GM23338 (cell line): Measurements from ENCODE around the gene CHTF8. TPM values are rescaled to one million over a fixed set of nuclear protein-coding genes. Genes with fewer than 3 reads are reported as not detected.

Source experiments
- ATAC-seq: fragments of 200-7000 bp; cut with Tn5 transposase; 3 replicates; pipeline ENCODE4 v1.9.1; 2020
- DNase-seq: peaks from one replicate; pipeline ENCODE4 v3.0.0-alpha.2; 2015; ENCODE audit warnings: low spot score
- H2AFZ ChIP-seq: fragments of 200-600 bp; sonication (generic); 2 replicates; pipeline ENCODE4 v1.8.0; 2016; ENCODE audit warnings: antibody characterized with exemption, mild to moderate bottlenecking, moderate library complexity
- H3F3A ChIP-seq: fragments of 200-600 bp; sonication (generic); replicated peaks from 2 replicates; pipeline ENCODE4 v1.8.0; 2017; ENCODE audit warnings: antibody characterized with exemption, mixed run types, low read depth
- H3K27ac ChIP-seq: fragments of 200-600 bp; sonication (generic); 2 replicates; pipeline ENCODE4 v1.6.1; 2016; ENCODE audit warnings: low read depth
- H3K27me3 ChIP-seq: fragments of 200-600 bp; sonication (generic); 2 replicates; pipeline ENCODE4 v1.8.0; 2016; ENCODE audit warnings: mild to moderate bottlenecking, mixed run types, moderate library complexity; ENCODE audit not compliant: insufficient read depth
- H3K36me3 ChIP-seq: fragments of 200-600 bp; sonication (generic); 2 replicates; pipeline ENCODE4 v1.8.0; 2016; ENCODE audit warnings: mild to moderate bottlenecking; ENCODE audit not compliant: insufficient read depth
- H3K4me1 ChIP-seq: fragments of 200-600 bp; sonication (generic); 2 replicates; pipeline ENCODE4 v1.8.0; 2016; ENCODE audit warnings: mild to moderate bottlenecking, moderate library complexity; ENCODE audit not compliant: insufficient read depth
- H3K4me2 ChIP-seq: fragments of 200-600 bp; sonication (generic); 2 replicates; pipeline ENCODE4 v1.7.1; 2017; ENCODE audit warnings: mixed run types
- H3K4me3 ChIP-seq: fragments of 200-600 bp; sonication (generic); 2 replicates; pipeline ENCODE4 v1.6.1; 2016; ENCODE audit warnings: mixed run types
- H3K79me2 ChIP-seq: fragments of 200-600 bp; sonication (generic); replicated peaks from 2 replicates; pipeline ENCODE4 v1.8.0; 2017; ENCODE audit warnings: mild to moderate bottlenecking; ENCODE audit not compliant: insufficient read depth
- H3K9me2 ChIP-seq: fragments of 200-600 bp; sonication (generic); 2 replicates; pipeline ENCODE4 v1.8.0; 2017; ENCODE audit not compliant: insufficient read depth
- H4K20me1 ChIP-seq: fragments of 200-600 bp; sonication (generic); replicated peaks from 2 replicates; pipeline ENCODE4 v1.8.0; 2017; ENCODE audit warnings: mild to moderate bottlenecking; ENCODE audit not compliant: insufficient read depth
- H3K27ac Mint-ChIP-seq: 2 replicates; pipeline ENCODE4 v1.8.0; 2020; ENCODE audit warnings: inconsistent platforms, mild to moderate bottlenecking, moderate library complexity, mixed read lengths
- H3K27me3 Mint-ChIP-seq: 3 replicates; pipeline ENCODE4 v1.8.0; 2022; ENCODE audit warnings: low read depth, mild to moderate bottlenecking, moderate library complexity, mixed read lengths, inconsistent platforms; ENCODE audit not compliant: insufficient read depth, poor library complexity
- H3K36me3 Mint-ChIP-seq: 3 replicates; pipeline ENCODE4 v1.8.0; 2021; ENCODE audit warnings: low read depth, mild to moderate bottlenecking, inconsistent platforms, moderate library complexity, mixed read lengths
- H3K4me1 Mint-ChIP-seq: 3 replicates; pipeline ENCODE4 v1.8.0; 2020; ENCODE audit warnings: mild to moderate bottlenecking, inconsistent platforms, mixed read lengths
- H3K4me3 Mint-ChIP-seq: 3 replicates; pipeline ENCODE4 v1.8.0; 2021; ENCODE audit warnings: moderate library complexity, mild to moderate bottlenecking, inconsistent platforms, mixed read lengths
- H3K9me3 Mint-ChIP-seq: 3 replicates; pipeline ENCODE4 v1.8.0; 2020; ENCODE audit warnings: moderate library complexity, mild to moderate bottlenecking, inconsistent platforms, mixed read lengths
- CREB1 ChIP-seq: fragments of 250-450 bp; sonication (Bioruptor Pico); IDR thresholded peaks from 2 replicates; pipeline ENCODE4 v1.5.0; 2020; ENCODE audit warnings: low read depth, mild to moderate bottlenecking, moderate library complexity
- EZH2 ChIP-seq: fragments of 200-600 bp; sonication (generic); IDR thresholded peaks from one replicate; pipeline ENCODE4 v1.8.0; 2017; ENCODE audit warnings: antibody characterized with exemption, mild to moderate bottlenecking, low read depth; ENCODE audit not compliant: unreplicated experiment
- EZH2phosphoT487 ChIP-seq: fragments of 200-600 bp; sonication (generic); IDR thresholded peaks from one replicate; pipeline ENCODE4 v1.8.1; 2018; ENCODE audit warnings: antibody characterized with exemption; ENCODE audit not compliant: unreplicated experiment
- POLR2AphosphoS5 ChIP-seq: IDR thresholded peaks from 2 replicates; pipeline ENCODE4 v1.6.1; 2016; ENCODE audit warnings: antibody characterized with exemption, low read depth
- polyA plus RNA-seq: library from polyadenylated mRNA; unstranded; fragments of >200 nt; fragmentation: Nextera tagmentation; extraction: Ambion mirVana; gene quantifications from 2 replicates; pipeline ENCODE4 v1.2.1, GENCODE V29; 2016
- total RNA-seq: library from RNA; depleted of rRNA; stranded (reverse); fragments of >200 nt; shearing (Covaris generic); gene quantifications from 2 replicates; pipeline ENCODE4 v1.2.3, GENCODE V29; 2014
- TF ChIP-seq, protein P1 (sequence below), 2 experiments: fragments of 200-600 bp in 1 of 2; sonication (generic) in 1 of 2; conservative IDR thresholded peaks; 2 replicates each; pipeline versions ENCODE4 v1.5.1 to v1.6.1; 2016 to 2017; ENCODE audit warnings: antibody characterized with exemption in 2 of 2, low read depth in 2 of 2, mild to moderate bottlenecking in 2 of 2, moderate library complexity in 1 of 2
- TF ChIP-seq, protein P2 (sequence below): IDR thresholded peaks from 2 replicates; pipeline ENCODE4 v1.6.1; 2016; ENCODE audit warnings: antibody characterized with exemption

Gene CHTF8
- total and polyA plus RNA-seq, 2 experiments from 2014 or later: 24.4 to 155 TPM

DNA sequence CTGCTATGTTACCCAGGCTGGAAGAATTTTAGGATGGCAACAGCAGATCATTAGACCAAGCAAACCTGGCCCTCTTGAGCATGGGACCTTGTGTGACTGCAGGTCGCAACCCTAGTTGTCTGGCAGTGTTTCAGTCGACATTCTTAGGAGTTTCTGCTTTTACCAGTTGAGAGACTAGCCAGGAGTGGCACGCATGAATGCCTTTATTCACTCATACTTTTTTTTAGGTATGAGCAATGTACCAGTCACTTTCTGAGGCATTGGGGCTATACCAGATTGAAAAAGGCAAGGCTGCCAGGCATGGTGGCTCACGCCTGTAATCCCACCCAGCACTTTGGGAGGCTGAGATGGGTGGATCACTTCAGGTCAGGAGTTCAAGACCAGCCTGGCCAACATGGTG is 55.1 kb downstream of the CHTF8 start:
- Mint-ChIP-seq H3K4me3 (no peak overlapping the region), H3K27me3 (peaks cover 13% of the 10 kb centered on the region), H3K4me1 (peaks cover 41% of the 10 kb centered on the region), H3K9me3 (no peaks in the 10 kb centered on the region), H3K27ac (peak overlapping the region; percentile 0; the same call in 1 of the 2 replicates), H3K36me3 (no peaks in the 10 kb centered on the region)
- Histone ChIP-seq H3K27me3 (no peaks in the 10 kb centered on the region), H3K79me2 (no peaks in the 10 kb centered on the region), H2AFZ (no peak overlapping the region), H3F3A (peaks cover 7% of the 10 kb centered on the region), H3K27ac (peak overlapping the region; percentile 95), H3K4me2 (peak overlapping the region; percentile 55; the same call in 1 of the 2 replicates), H3K4me3 (no peak overlapping the region), H3K4me1 (peaks cover 69% of the 10 kb centered on the region), H3K9me2 (no peaks in the 10 kb centered on the region), H3K36me3 (no peaks in the 10 kb centered on the region), H4K20me1 (no peaks in the 10 kb centered on the region)
- no peak for TF ChIP-seq POLR2AphosphoS5
- DNase-seq: no peak
- no peak for ATAC-seq

DNA sequence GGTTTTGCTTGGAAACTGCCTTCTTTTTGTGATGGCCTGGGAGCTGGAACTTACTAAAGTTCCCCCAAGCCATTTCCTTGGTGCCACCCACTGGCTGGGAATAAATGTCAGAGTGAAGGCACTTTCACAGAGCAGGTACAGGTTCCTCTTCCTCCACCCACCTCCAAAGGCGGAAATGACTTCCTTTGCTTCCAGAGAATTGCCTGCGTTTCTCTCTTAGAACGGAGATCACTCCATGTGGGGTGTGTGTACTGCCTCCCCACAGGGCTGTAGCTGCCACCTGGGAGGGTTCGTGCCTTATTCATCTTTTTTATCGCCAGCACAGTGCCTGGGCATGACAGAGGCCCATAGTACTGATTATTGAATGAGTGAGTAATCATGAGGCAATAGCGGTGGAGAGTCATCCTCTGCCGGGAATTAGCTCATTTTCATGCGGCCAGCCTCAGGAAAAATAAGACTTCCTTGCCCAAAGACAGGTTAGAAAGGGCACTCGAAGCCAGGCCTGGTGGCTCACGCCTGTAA is 59.1 kb downstream of the CHTF8 start:
- 0 out of 2 replicates have a peak, but pooled peaks have one; percentile 12 for TF ChIP-seq CREB1 (CRISPR knock-in tag)
- TF ChIP-seq, protein P1, sequence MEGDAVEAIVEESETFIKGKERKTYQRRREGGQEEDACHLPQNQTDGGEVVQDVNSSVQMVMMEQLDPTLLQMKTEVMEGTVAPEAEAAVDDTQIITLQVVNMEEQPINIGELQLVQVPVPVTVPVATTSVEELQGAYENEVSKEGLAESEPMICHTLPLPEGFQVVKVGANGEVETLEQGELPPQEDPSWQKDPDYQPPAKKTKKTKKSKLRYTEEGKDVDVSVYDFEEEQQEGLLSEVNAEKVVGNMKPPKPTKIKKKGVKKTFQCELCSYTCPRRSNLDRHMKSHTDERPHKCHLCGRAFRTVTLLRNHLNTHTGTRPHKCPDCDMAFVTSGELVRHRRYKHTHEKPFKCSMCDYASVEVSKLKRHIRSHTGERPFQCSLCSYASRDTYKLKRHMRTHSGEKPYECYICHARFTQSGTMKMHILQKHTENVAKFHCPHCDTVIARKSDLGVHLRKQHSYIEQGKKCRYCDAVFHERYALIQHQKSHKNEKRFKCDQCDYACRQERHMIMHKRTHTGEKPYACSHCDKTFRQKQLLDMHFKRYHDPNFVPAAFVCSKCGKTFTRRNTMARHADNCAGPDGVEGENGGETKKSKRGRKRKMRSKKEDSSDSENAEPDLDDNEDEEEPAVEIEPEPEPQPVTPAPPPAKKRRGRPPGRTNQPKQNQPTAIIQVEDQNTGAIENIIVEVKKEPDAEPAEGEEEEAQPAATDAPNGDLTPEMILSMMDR (conservative IDR thresholded peaks at IDR 0.05; ENCODE audit: low read depth in 2 of 2): peak in 1 of 2 experiments; percentile 10; a peak in 1 of 4 replicates
- TF ChIP-seq, protein P2, sequence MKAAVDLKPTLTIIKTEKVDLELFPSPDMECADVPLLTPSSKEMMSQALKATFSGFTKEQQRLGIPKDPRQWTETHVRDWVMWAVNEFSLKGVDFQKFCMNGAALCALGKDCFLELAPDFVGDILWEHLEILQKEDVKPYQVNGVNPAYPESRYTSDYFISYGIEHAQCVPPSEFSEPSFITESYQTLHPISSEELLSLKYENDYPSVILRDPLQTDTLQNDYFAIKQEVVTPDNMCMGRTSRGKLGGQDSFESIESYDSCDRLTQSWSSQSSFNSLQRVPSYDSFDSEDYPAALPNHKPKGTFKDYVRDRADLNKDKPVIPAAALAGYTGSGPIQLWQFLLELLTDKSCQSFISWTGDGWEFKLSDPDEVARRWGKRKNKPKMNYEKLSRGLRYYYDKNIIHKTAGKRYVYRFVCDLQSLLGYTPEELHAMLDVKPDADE: no peak
- no peak for TF ChIP-seq EZH2
- peak overlapping the region; percentile 87 for H3K27ac Mint-ChIP-seq
- no peak for ATAC-seq
- Histone ChIP-seq H3F3A (peaks cover 11% of the 10 kb centered on the region), H3K4me2 (peak overlapping the region; percentile 56), H4K20me1 (no peaks in the 10 kb centered on the region), H3K79me2 (no peaks in the 10 kb centered on the region), H3K4me3 (peak overlapping the region; percentile 20), H3K36me3 (no peaks in the 10 kb centered on the region), H3K9me2 (no peaks in the 10 kb centered on the region), H3K4me1 (peaks cover 70% of the 10 kb centered on the region), H2AFZ (no peak overlapping the region), H3K27ac (peak overlapping the region; percentile 88), H3K27me3 (no peaks in the 10 kb centered on the region)
- peaks cover 18% of the 10 kb centered on the region for H3K27me3 Mint-ChIP-seq
- H3K36me3 Mint-ChIP-seq: no peaks in the 10 kb centered on the region
- H3K4me3 Mint-ChIP-seq: peak overlapping the region; percentile 51; the same call in 2 of the 3 replicates
- no peak for DNase-seq
- H3K9me3 Mint-ChIP-seq: peaks cover 3% of the 10 kb centered on the region; the same call in 1 of the 3 replicates
- peaks cover 55% of the 10 kb centered on the region for H3K4me1 Mint-ChIP-seq

DNA sequence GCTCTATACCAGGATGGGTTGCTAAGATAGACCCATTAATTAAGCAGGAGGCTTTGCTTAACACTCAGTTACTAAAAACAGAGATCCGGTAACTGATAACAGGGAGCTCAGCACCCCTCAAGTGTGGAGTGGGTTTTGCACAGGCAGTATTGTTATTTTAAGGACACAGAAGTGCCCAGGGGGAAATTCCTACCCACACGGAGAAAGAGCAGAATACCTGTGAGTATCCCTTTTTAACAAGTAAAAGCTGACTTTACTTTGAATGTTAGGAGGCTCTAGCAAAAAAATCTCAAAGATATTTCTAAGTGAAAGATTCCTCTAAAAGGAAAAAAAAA is 59.8 kb downstream of the CHTF8 start:
- H3K27ac ChIP-seq: peak overlapping the region; percentile 88
- H3K27ac Mint-ChIP-seq: peak overlapping the region; percentile 87
- peaks cover 18% of the 10 kb centered on the region for H3K27me3 Mint-ChIP-seq
- H3F3A ChIP-seq: peaks cover 11% of the 10 kb centered on the region
- no peaks in the 10 kb centered on the region for H3K79me2 ChIP-seq
- H3K4me3 ChIP-seq: peak overlapping the region; percentile 20
- H3K4me2 ChIP-seq: peak overlapping the region; percentile 56
- ATAC-seq (no peak), DNase-seq (no peak)
- H3K36me3 ChIP-seq: no peaks in the 10 kb centered on the region
- H4K20me1 ChIP-seq: no peaks in the 10 kb centered on the region
- no peak overlapping the region for H2AFZ ChIP-seq
- H3K36me3 Mint-ChIP-seq: no peaks in the 10 kb centered on the region
- no peaks in the 10 kb centered on the region for H3K9me2 ChIP-seq
- H3K4me3 Mint-ChIP-seq: peak overlapping the region; percentile 51
- peaks cover 66% of the 10 kb centered on the region for H3K4me1 ChIP-seq
- peaks cover 49% of the 10 kb centered on the region for H3K4me1 Mint-ChIP-seq
- H3K27me3 ChIP-seq: no peaks in the 10 kb centered on the region
- H3K9me3 Mint-ChIP-seq: peaks cover 3% of the 10 kb centered on the region; the same call in 1 of the 3 replicates
- TF ChIP-seq, protein P2: 0 out of 2 replicates have a peak, but pooled peaks have one; percentile 0
- TF ChIP-seq EZH2phosphoT487: no peak
